GM15510 (cell line): ENCODE data around the gene AKR1C2.
"Not testable (repeated sequence)": the region's sequence is repeated elsewhere in the genome, so short reads cannot be mapped to it uniquely, and the experiment has no call there.

ENCODE experiments used
- POLR2A ChIP-seq: IDR thresholded peaks from 3 replicates; pipeline ENCODE4 v1.6.1; 2011; ENCODE audit warnings: borderline replicate concordance; ENCODE audit not compliant: insufficient read length; ENCODE audit errors: extremely low read depth

AKR1C2 gene

DNA sequence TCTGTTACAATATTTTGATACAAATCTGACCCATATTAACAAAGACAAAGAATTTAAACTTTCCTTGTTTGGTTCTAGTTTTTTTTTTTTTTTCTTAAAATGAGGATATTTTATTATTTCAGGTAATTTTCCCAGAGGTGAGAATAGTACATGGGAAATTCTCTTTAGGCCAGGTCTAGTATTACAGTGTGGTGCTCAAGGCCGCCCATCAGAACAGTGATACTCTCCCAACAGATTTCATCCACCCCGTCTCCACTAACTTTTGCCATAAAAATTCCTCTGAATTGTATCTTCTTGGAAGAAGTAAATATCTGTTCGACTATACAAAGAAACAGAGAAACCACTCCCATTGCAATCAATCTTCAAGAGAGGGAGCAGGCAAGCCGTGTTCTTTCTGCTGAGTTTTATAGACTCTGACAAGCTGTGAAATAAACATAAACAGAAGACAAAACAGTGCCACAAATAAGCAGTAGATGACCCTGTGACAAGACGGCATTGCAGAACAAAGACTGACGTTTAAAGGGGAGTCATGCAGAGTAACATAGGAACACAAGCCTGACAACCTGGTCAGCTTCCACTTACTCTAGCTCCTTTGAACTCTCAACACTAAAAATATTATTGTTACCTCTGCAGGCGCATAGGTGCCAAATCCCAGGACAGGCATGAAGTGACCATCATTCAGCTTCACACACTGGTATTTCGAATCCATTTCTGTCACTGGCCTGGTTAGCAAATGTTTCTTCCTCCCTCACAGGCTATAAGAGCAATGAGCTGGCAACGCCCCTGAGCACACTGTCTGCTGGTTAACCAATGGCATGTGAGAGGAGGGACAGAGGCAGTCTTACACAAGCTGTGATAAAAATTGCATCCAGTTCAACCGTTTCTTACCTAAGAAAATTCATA lies at the start of gene AKR1C2:
Gene AKR1C2 (minus strand): TSS at position 731 of the 903 bp plus-strand sequence. CDS start 22 bp downstream, at position 709.
- not testable (repeated sequence) for TF ChIP-seq POLR2A

DNA sequence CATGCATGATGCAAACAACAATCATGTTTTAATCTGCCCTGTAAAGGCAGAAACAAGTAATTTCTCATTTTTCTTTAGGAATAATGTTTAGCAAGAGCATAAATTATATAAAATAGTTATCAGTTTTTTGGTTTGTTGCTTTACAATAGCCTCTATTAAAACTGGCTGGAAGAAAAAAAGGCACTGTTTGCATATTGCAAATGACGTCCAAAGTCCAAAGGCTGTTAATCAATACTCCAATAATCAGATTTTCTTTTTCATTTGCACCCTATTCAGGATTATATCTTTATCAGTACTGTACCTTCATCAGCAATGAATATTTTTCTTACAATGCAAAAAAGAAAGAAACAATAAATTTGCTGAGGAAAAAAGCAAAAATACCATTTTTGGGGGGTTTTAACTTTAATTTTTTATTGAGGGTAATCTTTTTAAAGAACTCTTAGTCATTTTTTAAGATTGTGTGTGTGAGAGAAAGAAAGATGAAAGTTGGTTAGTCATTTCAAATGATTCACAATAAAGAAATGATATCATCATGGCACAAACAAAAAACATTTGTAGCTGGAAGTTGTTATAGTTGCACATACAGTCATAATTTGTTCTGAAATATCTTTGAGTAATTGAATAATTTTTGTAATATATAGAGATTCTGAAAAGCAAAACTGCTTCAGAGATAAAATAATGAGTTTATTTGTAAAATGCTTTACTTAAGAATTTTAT lies 44.4 kb upstream of the AKR1C2 start:
- TF ChIP-seq POLR2A = no peak

DNA sequence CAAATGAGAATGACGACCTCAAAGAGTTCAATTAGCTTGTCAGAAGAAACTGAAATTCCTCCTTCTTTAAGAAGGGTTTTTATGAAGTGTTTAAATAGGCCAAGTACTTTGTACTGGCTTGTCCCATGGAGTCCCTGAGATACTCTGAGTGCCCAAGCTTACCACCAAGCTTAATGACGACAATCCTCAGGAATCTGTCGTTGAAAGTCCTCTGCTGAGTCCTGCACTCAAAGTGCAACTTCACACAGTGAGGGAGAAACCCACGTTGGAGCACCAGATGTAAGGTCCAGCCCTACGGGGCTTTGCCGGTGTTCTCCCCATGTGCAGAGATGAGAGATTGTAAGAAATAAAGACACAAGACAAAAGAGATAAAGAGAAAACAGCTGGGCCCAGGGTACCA lies 42.8 kb upstream of the AKR1C2 start:
- no peak for TF ChIP-seq POLR2A

DNA sequence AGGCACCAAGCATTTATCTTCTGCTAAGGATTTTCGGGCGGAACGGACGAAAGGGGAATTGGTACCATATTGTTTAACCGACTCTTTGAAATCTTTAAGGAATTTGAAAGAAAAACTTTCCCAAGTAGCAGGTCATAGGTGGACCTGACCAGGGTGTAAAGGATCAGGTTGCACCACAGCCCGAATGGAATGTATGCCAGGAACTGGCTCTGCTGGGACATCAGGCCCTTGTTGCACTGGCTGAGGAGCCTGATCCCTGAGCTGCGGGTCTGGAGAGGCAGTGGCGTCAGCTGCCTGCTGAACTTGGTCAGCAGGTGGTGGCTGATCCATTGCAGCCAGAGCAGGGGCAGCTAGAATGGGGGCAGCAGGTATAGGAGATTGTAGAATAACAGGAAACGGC lies 41.4 kb upstream of the AKR1C2 start:
- TF ChIP-seq POLR2A = no peak

DNA sequence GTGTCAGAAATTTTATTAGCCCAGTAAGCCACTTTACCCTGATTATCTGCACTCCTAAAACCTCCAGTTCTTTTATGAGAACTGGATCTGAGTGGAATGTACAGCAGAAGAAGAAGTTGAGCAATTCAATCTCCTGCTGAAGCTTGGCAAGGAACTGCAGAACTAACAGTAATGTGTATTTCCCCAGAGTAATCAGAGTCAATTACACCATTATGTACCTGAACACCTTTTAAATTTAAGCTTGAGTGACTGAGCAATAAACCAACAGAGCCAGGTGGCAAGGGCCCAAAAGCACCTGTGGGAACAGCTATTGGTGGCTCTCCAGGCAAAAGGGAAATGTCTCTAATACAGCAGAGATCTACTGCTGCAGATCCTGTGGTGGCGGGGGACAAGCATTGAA lies 40.1 kb upstream of the AKR1C2 start:
- no peak for TF ChIP-seq POLR2A

DNA sequence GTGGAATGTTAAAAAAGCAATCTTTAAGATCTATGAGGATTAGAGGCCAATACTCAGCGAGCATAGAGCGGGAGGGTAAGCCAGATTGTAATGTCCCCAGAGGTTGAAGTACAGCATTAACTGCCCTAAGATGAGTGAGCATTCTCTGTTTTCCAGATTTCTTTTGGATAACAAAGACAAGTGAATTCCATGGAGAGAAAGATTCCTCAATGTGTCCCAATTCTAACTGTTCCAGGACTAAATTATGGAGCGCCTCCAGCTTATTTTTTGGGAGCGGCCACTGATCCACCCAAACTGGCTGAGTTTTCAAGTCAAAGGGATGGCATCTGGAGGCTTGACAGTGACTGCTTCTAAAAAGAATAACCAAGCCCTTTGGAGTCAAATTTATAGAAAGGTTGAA lies 39.3 kb upstream of the AKR1C2 start:
- TF ChIP-seq POLR2A = no peak

DNA sequence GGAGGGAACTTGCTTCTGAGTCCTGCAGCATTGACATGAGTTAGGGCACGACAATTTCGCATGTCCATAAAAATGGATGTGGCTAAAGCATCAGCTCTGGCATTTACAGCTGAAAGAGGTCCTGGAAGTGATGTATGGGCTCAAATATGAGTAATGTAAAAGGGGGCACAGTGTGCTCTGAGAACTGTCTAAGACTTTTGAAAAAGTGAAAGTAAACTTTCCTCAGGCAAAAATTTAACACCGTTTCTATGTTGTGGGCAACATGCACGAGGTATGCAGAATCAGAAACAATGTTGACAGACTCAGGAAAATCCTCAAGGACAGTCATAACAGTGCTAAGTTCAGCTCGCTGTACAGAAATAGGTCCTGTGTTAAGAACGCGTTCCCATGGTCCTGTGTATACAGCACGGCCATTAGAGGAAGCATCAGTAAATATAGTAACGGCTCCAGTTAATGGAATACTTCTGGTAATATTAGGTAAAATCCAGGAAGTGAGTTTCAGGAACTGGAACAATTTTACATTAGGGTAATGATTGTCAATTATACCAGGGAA lies 37.9 kb upstream of the AKR1C2 start:
- no peak for TF ChIP-seq POLR2A

DNA sequence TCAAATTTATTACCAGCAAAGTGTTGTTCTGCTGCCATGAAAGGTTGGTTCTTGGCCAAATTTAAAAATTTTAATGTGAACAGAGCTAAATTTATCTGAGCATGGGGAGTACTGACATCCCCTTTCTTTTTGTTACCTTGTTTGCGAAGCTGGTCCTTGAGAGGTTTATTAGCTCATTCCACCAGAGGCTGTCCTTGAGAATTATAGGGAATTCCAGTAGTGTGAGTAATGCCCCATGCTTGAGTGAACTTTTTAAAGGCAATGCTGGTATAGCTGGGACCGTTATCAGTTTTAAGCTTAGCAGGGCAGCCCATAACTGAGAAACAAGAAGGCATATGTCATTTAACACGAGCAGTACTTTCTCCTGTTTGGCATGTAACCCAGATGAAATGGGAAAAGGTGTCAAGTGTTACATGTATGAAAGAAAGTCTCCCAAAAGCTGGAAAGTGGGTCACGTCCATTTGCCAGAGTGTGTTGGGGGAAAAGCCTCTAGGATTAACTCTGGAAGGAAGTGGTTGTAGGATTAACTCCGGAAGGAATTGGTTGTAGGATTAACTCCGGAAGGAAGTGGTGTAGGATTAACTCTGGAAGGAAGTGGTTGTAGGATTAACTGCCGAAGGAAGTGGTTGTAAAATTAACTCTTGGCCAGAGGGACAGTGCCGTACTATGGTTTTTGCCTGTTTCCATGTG lies 37.3 kb upstream of the AKR1C2 start:
- no peak for TF ChIP-seq POLR2A

DNA sequence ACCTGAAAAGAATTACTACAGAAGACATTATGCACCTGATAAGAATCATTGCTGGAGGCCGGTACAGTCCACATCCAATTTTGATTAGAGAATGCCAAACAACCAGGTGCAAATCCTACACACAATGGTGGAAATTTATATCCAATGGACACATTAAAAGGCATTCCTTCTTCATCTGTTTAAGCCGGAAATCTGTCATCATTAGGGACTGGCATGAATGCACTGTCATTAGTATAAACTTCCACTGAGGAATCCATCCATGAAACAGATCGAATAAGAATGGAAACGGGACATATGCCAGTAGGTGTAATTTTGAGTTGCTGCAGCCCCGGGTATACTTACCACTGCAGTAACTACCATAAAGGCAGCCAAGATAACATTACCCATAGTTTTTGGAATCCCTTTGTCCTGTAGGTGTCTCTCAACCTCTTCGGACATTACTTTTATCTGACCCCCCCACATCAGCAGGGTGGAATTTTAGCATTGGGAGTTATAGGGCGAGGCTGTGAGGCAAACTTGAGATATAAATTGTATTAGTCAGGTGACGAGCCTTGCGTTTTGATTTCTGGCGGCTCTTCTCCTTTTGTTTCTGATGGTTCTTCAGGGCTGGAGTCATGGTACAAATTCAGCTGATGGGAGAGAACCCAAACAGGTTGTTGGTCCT lies 36.5 kb upstream of the AKR1C2 start:
- TF ChIP-seq POLR2A = no peak

DNA sequence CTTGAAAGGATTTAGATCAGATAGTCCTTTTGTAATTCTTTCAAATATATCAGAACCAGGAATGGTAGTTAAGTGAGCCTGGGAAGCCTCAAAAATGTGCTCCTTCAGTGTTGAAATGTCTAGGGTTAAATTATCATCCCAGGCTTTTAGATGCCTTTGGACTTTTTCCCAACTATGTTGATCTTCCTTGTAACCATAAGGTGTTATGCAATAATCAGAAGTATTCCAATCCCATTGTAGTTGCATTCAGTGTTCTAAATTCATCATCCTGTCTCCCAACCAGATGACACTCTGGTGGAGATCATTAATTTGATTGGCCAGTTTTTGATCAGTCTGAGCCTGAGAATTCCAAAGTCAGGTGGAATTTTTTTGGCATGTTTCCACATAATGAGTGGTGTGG lies 35.1 kb upstream of the AKR1C2 start:
- TF ChIP-seq POLR2A = no peak

DNA sequence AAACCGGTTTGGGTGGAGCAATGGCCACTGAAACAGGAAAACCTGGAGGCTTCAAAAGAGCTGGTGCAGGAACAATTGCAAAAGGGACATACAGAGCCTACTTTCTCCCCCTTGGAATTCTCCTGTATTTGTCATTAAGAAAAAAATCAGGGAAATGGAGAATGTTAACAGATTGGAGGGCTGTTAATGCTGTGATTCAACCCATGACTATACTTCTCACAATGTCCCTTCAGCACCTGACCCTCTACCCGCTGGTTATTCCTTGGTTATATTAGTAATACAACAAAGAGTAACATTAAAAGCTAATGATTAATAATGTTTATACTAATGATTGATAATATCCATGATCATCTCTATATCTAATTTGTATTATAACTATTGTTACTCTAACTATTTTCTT lies 34.4 kb upstream of the AKR1C2 start:
- TF ChIP-seq POLR2A = no peak

DNA sequence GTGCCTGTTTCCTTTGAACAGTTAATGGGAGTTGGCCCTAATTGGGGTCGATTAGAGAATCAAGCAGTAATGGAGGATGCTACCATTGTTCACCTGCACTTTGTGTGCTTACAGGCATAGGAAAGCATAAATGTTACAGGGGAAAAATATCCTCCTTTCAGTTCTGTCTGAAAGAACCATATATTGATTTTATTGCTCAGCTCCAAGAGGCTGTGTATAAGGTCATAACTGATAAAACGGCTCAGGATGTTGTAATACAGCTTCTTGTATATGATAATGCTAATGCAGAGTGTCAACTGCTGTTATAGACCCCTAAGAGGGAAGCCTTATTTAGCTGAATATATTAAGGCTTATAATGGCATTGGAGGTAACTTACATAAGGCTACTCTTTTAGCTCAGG lies 32.9 kb upstream of the AKR1C2 start:
- no peak for TF ChIP-seq POLR2A

DNA sequence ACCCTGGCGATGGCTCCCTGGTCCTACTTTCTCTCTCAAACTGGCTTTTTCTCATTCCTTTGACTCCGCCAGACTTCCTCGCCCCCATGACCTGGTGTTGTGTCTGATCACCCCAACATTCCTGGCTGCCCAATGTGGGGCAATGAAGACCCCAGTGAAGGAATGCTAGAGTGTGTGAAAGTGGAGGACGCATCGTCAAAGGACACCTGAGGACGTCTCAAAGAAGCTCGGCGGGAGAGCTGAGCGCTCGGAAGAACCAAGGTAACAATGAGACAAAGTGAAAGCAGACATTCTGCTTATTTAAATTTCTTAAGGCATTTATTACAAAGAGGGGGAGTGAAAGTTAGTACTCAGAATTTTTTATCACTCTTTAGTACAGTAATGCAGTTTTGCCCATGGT lies 31.7 kb upstream of the AKR1C2 start:
- no peak for TF ChIP-seq POLR2A

DNA sequence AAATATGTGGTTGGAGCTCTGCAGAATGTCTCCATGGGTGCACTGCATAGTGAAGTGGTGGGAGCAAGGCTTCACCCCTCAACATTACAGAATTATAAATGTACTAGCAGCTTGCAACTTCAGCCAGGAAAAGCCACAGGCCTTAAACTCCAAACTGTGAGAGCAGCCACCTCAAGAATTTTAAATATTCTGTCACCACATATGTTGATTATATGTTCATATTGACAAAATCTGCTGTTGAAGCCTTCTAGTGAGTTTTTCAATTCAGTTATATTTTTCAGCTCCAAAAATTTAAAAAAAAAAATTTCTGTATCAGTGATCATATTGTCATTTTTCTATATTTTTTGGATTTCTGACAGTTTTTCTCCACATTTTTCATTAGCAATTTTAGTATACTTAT lies 30.9 kb upstream of the AKR1C2 start:
- TF ChIP-seq POLR2A = no peak
